Measurements from ENCODE around the gene DYNLT4.
"Not testable (repeated sequence)": the region's sequence is repeated elsewhere in the genome, so short reads cannot be mapped to it uniquely, and the experiment has no call there.

Gene DYNLT4

DNA sequence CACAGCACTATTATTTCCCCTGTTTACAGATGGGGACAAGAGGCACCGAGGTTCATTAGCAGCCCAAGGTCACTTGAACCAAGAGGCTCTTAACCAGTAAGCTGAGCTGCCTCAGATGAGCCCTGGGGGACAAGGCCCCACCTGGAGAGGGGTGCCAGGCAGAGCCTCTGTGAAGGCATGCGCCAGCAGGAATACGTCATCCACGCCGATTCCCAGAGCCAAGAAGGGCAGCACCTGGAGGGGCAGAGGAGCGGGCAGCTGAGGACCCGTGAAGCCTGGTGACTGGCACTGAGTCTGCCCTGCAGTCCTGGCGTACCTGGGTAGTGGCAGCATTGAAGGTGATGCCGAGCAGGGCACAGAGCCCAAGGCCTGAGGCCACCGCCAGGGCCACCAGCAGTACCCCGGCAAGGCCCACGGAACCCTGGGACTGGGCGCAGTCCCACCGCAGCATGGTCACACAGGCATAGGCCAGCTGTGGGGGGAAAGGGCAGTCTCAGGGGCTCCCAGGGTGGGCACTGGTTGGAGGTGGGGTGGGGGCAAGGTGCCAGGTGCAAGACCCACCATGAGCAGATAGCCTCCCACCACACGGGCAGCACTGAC, 21.8 kb upstream of the DYNLT4 start:
- no peak for DNase-seq (ENCODE audit: low read depth)

DNA sequence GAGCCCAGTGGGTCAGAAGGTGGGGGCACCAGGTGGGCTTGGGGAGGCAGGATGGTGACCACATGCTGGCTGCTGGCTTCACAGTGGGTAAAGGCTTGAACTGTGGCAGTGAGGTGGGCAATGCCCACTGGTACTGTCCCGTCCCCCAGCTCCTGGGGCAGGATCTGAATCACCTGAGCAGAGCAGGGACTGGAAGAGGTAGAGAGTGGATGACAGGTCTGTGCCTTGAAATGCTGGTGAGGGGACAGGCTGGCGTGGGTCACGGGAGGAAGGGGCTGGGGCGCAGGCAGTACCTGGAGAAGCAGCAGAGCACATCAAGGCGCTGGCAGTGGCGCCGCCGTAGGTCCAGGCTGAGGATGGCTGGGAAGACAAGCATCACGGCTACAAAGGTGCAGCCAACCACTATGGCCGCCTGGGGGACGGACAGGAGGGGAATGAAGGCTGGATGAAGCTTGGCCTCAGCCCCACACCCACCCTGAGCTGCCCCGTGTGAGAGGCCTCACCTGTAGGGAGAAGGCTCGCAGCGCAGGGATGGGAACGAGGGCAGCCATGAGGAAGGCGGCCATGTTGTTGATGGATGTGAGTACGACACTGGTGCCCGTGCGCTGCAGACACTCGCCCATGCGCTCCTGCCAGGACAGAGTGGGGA, 21.0 kb upstream of the DYNLT4 start:
- DNase-seq (ENCODE audit: low read depth), result no peak

DNA sequence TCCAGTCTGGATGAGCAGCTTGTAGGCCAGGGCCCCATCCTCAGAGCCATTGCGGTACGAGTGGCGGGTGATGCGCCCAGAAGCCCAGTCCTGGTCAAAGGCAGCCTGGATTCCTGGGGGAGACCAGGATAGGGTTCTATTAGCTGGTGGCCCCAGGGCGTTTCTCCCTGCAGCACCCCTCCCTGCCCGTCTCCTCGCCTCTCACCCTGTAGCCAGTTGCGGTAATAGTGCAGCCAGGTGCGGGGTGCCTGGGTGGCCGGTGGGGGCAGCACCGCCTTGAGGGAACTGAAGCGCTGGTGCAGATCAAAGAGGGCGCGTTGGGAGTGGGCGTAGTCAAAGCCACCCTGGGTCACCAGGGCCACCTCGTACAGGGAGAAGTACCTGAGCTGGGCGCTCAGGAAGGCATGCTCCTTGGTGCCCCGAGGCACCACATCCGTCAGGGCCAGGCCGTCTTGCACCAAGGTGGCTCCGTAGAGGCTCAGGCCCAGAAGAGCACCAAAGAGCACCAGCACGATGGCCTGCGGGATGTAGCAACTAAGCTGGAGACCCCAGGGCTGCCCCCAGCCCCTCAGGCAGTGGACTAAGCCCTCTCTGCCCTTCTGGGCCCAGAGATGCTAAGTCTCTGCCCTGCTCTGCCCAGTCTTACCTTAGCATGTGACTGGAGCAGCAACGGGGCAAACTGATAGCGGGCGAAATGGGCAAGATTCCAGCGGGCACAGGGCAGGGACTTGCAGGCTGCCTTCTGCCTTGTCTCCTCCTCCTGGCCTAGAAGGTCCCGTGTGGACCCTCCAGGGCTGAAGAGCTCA, 20.2 kb upstream of the DYNLT4 start:
- DNase-seq (ENCODE audit: low read depth), result no peak

DNA sequence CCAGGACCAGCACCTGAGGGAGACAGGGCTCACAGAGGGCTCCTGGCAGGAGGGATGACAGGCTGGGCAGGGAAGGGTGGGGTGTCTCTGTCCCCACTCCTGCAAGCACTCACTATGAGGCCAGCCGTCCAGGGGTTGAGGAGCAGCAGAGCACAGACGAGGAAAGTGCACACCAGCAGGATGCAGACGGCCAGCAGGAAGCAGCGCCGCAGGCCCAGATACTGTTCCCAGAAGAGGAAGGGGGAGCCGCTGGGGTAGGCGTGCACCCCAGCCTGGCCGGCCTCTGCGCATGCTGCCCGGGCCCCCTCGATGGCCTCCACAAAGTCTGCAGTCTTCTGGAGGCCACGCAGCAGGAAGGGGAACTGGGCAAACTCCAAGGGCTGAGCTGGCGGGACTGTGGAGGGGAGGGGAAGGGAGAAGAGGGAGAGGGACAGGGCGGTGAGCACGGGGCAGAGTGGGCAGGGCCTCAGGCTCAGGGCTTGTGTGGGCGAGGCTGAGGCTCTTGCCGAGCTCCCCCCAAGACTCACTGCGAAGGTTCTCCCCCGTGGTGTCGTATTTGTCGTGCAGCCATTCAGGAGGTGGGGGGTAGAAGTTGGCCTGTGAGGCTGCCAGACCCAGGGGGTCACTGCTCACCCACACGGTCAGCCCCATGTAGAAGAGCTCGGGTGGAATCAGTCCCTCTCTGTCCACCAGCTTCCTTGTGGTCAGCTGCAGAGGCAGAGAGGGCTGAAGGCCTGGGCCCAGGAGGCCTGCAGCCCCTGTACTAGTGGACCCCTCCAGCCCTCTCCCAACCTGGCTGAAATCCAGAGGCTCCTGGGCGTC, 19.4 kb upstream of the DYNLT4 start:
- no peak for DNase-seq (ENCODE audit: low read depth)

DNA sequence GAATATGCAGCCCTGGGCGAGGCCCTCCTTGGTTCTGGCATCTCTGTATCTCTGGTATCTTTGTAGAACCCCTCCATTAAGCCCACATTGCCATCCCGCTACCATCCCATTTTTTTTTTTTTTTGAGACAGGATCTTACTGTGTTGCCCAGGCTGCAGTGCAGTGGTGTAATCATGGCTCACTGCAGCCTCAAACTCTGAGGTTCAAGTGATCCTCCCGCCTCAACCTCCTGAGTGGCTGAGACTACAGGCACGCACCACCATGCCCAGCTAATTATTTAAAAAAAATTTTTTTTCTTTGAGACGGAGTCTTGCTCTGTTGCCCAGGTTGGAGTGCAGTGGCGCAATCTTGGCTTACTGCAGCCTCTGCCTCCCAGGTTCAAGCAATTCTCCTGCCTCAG, 17.2 kb upstream of the DYNLT4 start:
- DNase-seq (ENCODE audit: low read depth), result not testable (repeated sequence)

DNA sequence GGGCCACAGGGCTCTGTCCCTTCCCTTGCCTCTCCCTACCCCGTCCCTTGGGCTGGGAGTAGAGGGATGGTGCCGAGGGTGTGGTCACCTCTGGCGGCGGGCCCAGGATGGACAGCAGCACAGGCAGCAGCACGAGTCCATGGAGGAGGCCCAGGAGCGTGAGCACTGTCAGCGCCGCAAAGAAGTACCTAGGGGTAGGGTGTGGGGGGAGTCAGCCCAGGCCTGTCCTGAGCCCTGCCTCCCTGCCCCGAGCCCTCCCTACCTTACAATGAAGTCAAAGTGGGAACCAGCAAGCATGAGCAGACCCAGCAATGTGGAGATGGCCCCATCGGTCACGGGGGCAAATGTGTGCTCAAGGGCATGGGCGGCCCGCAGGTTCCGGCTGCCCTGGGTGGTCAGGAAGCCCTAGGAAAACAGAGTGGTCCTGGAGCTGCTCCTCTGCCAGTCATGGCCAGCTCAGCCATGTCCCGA, 15.9 kb upstream of the DYNLT4 start:
- no peak for DNase-seq (ENCODE audit: low read depth)

DNA sequence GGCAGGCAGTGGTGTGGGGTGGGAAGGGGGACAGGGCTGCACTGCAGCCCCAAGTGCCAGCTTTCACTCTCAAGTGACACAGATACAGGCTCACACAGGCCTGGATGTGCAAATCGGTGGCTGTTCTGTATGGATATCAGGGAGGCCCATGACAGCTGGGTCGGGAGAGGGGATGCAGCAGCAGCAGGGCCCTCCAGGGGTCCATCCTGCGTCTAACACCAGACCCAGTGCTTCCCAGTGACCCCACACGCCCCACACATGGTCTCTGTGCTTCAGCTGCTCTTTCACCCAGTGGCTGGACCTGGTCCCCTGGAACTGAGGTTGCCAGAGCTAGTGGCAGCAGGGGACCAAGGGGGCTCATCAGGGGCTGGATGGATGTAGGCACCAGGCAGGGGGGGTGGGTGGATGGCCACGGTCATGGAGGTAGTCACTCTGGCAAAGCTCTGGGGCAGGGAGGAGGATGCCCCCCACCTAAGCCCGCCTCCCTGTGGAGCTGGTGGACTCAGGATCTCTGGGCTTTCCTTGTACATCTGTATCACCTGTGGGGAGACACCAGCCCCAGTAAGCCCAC, 15.1 kb upstream of the DYNLT4 start:
- DNase-seq (ENCODE audit: low read depth), result no peak

DNA sequence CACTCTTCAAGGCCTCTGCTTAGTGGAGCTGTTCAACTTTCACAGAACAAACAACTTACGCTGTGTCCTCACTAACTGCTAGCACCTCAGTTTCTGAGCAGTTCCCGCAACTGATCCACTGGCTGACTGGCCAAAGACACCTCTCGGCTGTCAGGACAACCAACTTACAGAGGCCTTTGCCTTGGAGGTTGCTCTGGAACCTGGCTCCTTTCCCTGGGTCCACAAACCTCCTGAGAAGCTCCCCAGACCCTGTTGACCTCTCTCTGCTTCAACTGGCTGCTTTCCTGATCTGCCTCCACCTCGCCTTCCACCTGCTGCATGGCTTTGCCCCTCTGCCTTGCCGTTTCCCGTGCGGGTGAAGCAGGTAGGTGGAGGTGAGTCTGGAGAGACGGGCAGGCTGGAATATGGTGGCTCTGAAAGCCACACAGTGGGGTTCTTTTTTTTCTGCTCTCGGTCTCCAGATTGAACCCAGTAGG, 14.1 kb upstream of the DYNLT4 start:
- DNase-seq (ENCODE audit: low read depth), result no peak

DNA sequence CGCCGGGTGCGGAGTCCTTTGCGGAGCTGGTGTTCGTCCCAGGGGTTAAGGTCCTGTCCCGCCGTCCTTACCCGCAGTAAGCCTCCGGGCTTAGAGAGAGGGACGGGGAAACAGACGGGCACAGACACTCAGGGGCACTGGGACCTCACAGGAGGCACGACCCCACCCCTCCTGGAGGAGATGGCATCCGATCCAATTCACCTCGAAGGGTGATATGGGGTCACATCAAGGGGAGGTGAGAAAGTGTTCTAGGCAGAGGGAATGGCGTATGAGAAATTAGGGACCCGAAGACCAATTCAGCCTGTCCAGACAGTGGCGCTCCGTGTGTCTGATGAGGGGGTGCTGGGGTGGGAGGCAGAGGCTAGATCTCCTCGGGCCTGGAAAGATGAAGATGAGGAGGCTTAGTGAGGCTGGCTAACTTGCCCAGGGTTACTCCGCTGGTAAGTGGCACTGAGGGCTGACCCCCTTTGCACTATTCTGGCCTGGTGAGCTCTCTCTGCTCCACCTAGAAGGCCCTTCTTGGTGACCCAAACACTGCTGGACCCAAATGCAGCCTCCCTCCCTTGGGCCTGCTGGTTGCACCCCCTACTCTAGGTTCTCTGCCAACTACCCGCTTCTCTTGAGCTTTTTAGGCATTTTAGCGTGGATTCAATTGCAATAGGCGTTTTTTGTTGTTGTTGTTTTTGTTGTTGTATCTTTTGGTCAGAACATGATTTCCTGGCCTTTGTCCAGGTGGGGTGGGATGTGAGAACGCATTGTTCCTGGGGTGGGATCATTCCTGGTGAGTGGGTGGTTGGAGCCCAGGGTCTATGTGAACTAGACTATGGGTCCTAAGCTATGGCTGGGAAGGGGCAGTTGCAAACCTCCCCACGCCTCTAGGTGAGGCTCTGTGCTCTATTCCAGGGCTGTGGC, 13.4 kb upstream of the DYNLT4 start:
- no peak for DNase-seq (ENCODE audit: low read depth)

DNA sequence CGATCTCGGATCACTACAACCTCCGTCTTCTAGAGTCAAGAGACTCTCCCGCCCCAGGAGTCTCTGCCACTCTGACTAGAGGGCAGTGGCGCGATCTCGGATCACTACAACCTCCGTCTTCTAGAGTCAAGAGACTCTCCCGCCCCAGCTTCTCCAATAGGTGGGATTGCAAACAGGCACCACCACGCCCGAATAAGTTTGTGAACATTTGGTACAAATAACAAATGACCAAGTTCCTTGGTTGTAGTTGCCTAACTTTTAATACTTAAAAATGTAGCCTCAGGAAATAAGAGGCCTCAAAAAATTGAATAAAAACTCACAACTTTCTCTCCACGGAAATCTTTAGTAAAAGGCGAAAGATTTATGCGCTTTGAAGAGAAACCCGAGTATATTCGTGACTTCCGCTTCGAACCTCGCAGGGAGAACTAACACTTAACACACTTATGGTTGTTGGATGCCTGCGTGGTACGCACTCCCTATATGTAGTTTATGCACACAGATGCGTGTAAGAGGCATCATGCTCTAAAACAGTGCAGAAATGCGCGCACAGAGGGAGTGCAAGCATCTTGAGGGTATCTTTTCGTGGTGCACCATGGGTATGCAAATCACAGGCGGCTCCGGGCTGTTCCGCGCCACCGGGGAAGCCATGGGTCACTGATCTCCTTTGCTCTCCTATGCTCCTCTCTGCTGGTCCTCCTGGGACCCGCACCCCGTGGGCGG, 12.6 kb upstream of the DYNLT4 start:
- peak; percentile 89 for DNase-seq (ENCODE audit: low read depth)

GRCh38 chr1:44819196-44819607, 12.1 kb upstream of the DYNLT4 start:
- DNase-seq (ENCODE audit: low read depth), result no peak

GRCh38 chr1:44817771-44818495, 10.8 kb upstream of the DYNLT4 start:
- DNase-seq (ENCODE audit: low read depth), result no peak

DNA sequence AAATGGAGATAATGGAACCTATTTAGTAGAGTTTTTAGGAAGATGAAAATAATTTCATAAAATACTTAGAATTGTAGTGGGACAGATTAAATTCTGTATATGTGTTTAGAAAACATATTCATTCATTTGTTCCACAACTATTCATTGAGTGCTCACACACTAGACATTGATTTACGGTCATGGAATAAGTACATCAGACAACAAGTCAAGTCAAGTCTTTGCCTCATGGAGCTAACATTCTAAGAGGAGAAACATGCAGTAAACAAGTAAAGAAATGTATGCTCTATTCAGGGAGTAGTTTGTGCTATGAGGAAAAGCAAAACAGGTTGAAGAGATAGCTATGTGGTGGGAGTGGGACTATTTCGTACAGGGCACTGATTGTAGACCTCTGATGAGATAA, 10.2 kb upstream of the DYNLT4 start:
- DNase-seq (ENCODE audit: low read depth), result no peak

GRCh38 chr1:44815926-44816325, 8.8 kb upstream of the DYNLT4 start:
- DNase-seq (ENCODE audit: low read depth), result not testable (repeated sequence)

GRCh38 chr1:44812822-44813543, 5.8 kb upstream of the DYNLT4 start:
- no peak for DNase-seq (ENCODE audit: low read depth)

- DNase-seq (ENCODE audit: low read depth), result no peak
Measured at GRCh38 chr1:44811234-44811633, 4.1 kb upstream of the DYNLT4 start.

- DNase-seq (ENCODE audit: low read depth), result not testable (repeated sequence)
Measured at GRCh38 chr1:44810762-44811105, 3.6 kb upstream of the DYNLT4 start.

DNA sequence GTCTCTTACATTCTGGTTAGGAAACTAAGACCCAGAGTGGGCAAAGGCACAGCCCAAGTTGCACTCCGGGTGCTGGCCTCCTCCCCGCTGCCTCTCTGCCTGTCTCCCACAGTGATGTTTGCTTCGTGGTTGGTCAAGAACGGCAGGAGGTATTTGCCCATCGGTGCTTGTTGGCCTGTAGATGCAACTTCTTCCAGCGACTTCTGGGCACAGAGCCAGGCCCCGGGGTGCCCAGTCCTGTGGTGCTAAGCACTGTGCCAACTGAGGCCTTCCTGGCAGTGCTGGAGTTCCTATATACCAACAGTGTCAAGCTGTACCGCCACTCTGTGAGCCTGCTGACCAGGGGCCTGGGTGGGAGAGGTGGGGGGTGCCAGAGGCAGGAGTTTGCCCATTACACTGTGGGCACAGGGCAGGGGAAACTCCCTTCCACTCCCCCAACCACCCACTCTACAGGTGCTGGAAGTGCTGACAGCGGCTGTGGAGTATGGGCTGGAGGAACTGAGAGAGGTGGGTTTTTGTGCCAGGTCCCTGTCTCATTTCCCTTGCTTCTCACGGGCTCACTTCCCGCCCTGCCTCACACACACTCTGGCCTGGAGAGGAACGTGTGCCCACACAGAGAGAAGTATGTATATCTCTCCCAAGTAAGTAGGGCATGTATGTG, 3.1 kb upstream of the DYNLT4 start:
- no peak for DNase-seq (ENCODE audit: low read depth)

Data from HS-5 (cell line).